ENCODE results near the gene CACNA1C.

Gene CACNA1C

DNA sequence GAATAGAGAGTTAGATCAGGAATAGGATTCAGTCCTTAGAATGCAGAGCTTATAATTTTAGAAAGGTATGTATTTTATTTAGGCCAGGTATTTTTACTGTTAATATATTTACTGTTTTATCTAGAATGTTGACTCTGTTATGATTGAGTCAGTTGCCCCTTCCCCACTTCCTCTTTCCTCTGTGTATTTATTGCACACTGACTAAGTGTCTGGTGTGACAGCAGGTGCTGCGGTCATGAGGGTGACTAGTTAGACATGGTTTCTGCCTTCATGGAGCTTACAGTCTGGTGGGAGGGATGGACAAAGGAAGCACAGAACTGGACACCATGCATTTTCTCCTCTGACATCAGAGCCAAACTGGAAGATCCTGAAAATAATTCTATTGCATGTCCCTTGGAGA is 159.8 kb downstream of the CACNA1C start:
- DNase-seq, result no peak

DNA sequence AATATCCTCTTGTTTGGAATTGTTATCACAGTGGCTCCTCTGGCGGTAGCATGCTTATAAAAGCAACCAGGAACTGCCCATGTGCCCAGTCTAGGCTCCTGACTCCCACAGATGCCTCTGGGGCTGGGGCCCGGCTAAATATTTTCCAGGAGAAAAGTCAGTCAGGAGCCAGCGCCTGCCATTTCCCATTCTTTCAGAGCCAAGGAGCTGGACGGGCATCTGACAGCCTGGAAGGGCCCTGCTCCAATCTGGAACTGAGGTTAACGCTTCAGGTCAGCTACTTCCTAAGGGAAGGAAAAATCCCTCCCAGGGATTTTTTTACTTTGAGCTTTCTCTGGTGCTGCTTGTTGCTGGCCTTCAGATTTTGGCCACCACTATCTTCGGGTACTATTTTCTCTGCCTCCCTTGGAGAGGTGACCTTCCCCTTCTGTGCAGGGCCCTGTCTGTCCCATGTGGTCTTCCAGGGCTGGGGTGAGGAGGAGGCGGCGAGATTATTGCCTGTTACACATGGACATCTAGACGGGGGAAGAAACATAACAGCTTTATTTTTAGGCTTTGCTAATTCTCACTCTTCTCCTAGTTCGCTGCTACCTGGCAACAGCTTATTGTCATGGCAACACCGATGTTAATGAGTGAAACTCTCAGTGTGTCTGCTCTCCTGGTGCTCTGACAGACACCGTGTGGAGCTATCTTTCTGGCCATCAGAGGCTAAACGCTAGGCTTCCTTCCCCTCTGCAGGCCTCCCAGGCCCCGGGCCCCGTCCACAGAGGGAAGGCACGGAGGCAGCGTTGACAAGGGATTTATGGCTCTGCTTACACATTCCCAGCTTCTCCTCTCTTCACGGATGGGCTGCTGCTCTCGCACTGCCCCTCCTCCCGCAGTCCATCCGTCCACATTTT is 160.4 kb downstream of the CACNA1C start:
- DNase-seq, result no peak

DNA sequence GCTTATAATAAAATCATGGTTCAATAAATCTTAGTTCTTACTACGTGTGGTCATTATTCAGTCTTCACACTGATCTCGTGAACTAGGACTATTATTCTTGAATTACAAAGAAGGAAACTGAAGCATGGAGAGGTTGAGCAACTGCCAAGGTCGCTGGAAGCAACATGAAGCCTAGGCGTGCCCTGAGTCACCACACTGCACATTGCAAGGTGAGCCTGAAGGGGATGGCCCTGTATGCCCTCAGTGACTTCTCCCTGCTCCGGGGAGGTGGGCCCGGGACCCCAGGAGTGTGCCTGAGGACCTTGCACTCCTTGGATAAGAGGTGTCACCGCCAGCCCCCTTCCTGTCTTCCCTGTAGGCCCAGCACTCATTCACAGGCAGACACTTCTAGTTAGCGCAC is 161.6 kb downstream of the CACNA1C start:
- no peak for DNase-seq

DNA sequence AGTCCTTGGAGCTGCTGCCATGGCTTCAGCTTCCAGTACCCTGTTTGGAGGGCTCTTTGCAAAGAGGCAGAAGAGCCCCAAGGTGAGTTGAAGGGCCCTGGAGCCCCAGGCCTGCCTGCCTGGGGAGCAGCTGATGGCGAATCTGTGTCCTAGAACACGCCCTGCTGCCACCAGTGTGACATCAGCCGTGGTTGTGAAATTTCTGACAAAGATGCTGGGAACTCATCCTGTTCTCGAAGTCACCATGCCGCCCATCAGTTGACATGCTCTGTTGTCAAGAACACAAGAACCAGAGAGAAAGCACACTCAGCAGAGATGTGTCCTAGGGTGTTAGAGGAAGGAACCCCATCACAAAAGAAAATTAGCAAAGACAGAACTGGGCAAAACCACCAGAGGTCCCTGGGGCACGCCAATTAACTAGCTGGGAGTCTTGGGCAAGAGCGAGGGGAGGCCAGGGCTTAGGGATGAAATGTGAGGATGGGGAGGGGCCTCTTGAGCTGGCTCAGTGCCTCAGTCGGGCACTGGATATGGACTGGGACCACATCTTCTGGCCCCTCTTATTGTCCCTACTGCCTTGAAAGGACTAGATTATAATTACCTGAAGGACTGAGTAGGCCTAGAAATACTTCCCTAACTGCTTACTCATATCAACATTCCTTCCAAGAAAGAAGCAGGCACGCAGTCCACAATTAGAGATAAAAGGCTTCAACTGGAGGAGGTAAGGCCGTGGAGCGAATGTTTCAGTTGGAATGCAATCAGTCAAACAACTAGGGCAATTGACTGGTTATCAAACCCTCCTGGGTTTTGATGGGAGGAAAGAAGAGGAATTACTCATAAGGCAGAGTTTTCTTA is 163.1 kb downstream of the CACNA1C start:
- DNase-seq, result no peak

- no peak for DNase-seq
Observed at GRCh38 chr12:2218706-2219105, 165.9 kb downstream of the CACNA1C start.

GRCh38 chr12:2221030-2221621 is 168.3 kb downstream of the CACNA1C start:
- no peak for DNase-seq

DNA sequence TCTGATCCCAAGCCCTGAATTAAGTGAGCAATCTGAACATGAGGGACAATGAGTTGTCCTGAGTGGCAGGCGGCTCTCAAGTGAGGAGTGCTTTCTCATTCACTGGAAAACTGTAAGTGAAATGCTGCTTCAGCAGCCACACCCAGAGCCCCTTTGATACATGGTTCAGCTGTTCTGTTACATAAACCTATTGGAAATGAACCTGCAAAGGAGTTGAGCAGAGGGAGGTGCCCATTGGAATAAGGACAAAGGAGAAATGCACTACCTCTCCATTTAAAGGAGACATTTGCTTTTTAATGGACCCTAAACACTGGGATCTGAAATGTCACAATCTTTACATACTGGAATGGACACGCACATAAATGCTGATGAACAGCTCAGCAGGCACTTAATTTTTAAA is 169.9 kb downstream of the CACNA1C start:
- no peak for DNase-seq

- DNase-seq, result no peak
Observed at GRCh38 chr12:2224961-2225360, 172.2 kb downstream of the CACNA1C start.

- DNase-seq, result no peak
Observed at GRCh38 chr12:2225696-2226095, 172.9 kb downstream of the CACNA1C start.

DNA sequence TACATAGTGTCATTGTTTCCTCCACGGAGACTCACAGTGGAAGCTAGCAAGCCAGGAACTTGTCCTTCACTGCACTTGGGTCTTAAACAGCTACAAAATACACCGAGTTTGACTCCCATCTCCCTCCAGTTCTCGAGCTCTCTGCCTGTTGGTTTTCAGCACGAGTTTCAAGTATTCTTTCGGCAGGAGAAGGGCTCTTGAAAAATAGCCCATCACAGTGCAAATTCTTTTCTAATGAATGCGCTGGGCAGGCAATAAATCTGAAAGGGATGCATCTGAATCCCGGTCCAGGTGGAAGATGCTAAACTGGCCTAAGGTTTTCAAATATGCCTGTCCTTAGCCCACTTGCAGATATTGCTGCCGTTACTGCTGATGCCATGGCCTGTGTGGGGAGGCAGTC is 173.9 kb downstream of the CACNA1C start:
- no peak for DNase-seq

GRCh38 chr12:2227360-2227759 is 174.6 kb downstream of the CACNA1C start:
- no peak for DNase-seq

GRCh38 chr12:2228535-2228934 is 175.7 kb downstream of the CACNA1C start:
- no peak for DNase-seq

DNA sequence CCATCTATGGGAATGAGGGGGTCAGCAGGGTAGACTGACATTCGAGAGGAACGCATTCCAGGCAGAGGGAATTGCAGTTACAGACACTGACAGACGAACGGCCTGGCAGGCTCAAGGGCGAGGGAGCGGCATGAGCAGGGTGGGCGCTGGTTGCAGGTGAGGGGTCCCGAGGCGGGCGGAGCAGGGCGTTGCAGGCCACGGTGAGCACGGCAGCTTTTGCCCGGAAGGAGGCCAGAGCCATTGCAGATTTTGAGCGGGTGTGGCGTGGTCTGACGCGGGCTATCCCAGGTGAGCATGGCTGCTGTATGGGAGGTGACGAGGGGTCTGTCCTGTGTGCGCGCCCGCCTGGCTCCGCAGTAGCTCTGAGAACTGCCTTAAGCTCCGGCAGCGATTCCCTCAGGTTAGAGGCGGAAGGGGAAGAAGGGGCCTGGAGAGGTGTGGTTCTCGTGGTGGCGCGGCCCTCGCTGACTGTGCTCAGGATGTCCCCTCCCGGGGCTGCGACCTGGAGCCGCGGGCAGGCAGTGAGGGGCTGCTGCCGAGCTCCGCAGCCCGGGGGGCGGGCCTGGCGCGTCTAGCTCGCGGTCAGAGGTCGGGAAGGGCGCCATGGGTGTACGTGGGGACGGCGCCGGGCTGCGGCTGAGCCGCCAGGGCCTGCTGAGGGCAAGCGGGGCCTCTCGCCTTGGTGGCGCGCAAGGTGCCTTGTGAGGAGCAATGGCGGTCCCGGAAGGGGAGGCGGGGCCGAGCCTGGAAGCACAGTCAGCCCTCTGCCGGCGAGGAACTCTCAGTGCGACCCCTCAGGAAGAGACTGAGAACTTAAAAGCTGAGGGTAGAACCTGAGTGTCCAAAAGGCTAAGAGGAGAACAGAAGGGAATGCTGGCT is 177.1 kb downstream of the CACNA1C start:
- DNase-seq, result no peak

DNA sequence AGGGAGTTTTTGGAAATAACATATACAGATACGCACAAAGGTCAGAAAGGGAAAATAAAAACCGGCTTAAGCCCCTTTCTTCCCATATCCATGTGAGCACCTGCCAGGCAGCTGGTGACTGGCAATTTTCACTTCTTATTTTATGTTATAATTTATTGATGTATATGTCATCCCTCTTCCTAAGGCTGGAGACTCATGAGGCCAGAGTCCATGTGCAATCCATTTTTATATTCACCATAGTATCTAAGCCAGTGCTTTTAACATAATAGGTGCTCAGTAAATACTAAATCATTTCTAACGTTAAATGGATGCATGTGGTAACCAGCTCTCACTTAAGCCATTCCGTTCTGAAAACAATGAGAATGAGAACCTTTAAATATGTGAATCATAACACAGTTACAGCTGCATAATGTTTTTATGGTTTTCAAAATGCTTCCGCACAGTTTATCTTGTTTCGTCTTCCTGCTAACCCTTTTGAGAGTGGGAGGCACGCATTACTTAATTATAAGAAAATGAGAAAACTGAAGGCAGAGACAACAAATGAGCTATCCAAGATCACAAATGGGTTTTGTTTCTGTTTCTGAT is 178.3 kb downstream of the CACNA1C start:
- DNase-seq, result no peak

GRCh38 chr12:2231956-2232355 is 179.2 kb downstream of the CACNA1C start:
- DNase-seq, result no peak

DNA sequence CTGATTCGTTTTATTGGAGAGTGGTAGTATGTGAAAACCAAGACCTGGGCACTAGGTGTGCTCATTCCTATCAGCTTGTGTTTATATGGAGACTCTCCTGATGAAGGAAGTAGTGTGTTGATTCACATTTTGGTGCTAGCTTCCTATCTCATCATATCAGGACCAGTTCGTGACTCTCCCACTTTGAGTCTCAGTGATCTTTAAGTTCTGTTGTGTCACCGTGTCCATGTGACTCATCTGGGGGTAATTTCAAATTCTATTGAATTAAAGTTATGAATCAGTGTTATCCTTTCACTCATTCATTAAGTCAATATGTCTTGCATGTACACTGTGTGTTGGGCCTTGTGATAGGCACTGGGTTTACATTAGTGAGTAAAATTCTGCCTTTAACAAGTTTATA is 180.2 kb downstream of the CACNA1C start:
- no peak for DNase-seq

GRCh38 chr12:2234091-2234490 is 181.3 kb downstream of the CACNA1C start:
- DNase-seq, result no peak

- DNase-seq, result no peak
Observed at GRCh38 chr12:2234646-2235350, 182.0 kb downstream of the CACNA1C start.

DNA sequence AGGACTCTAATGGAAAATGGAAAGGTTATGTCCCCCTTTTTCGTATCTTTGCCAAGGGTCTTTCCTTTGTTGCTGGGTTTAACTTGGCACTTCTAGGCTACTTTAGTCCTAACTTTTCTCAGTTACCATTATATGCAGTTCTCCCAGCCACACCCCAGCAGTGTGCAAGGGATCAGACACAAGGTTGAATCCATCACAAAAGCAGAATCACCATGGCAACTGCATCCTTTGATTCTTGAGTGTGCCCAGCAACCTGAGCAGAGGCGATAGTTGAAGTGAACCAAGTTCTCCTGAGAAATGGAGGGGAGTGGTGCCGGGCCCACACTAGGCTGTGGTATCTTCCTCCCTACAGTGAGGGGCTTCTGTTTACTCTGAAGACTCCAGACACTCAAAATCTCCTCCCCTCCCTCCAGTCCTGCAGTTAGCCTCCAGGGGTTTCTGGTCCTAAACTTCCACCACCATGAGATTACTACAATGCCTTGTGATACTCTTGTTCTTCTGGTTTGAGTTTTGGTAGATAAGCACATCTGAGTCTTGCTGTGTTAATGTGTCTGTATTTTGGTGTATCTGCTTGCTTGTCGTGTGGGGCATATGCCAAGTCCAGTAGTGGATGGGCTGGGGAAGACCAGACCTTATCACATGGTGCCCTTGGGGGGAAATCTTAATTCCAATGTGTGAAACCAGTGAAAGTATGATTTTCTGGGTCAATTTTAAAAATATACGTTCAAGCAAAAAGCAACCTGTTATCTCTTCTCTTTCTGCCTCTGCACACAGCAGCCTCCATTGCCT is 183.9 kb downstream of the CACNA1C start:
- no peak for DNase-seq

DNA sequence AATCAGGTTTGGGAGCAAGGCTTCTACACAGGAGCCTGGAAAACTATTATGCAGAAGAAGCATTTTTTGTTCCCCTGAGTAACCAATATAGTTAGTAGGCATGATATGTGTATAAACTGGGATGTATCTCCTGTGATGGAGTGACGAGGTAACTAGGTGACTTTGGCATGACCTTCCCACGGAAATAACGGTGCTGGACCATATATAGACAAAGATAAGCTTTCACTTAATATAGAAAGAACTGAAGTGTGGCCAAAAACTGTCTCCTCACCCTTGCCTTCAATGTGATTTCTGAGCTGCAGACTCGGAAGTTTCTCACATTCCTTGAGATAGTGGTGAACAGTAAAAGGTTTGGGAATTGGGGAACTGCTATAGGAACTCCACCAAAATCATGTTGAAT is 185.3 kb downstream of the CACNA1C start:
- DNase-seq, result no peak
